Measurements from ENCODE around the gene EFNB2.

GRCh38 chr13:106487129-106487528 is 48.3 kb downstream of the EFNB2 start:
- TF ChIP-seq POLR2A (IDR thresholded peaks at IDR 0.05; ENCODE audit: extremely low read depth, insufficient read length) = no peak
- no peak for TF ChIP-seq CTCF (IDR thresholded peaks at IDR 0.05; ENCODE audit: low read depth, low read length)
- TF ChIP-seq MAX (IDR thresholded peaks at IDR 0.05; ENCODE audit: low read depth, low read length) = no peak
- TF ChIP-seq MYC (IDR thresholded peaks at IDR 0.05; ENCODE audit: low read depth, low read length) = no peak

Measured in NB4 (cell line).